Body of pancreas (tissue), 4 donors: ENCODE results near the gene CARD19.

Source experiments
- CTCF ChIP-seq, 7 experiments: fragments of 450-650 bp in 4 of 7; fragments of 200-600 bp in 3 of 7; sonication (generic) in 3 of 7; IDR thresholded peaks; one replicate each; pipeline ENCODE4 v1.5.1; 2016 to 2019; ENCODE audit warnings: antibody characterized with exemption in 7 of 7
- POLR2A ChIP-seq, 3 donors: fragments of 450-650 bp; IDR thresholded peaks; one replicate each; pipeline ENCODE4 v1.6.1; 2016; ENCODE audit warnings: antibody characterized with exemption in 3 of 3, mild to moderate bottlenecking in 2 of 3

GRCh38 chr9:93099551-93100275 is 3.7 kb downstream of the CARD19 start:
- TF ChIP-seq CTCF (IDR thresholded peaks at IDR 0.05), result no peak
- no peak for TF ChIP-seq POLR2A (IDR thresholded peaks at IDR 0.05)
